Left lung (tissue), 10 donors: Measurements from ENCODE around the gene GGT5. TPM values are rescaled to one million over a fixed set of nuclear protein-coding genes. Genes with fewer than 3 reads are reported as not detected.
"Not testable (repeated sequence)": the region's sequence is repeated elsewhere in the genome, so short reads cannot be mapped to it uniquely, and the experiment has no call there.

Source experiments
- ATAC-seq: fragments of 200-7000 bp; cut with Tn5 transposase; one replicate; pipeline ENCODE4 v1.9.1; 2020; ENCODE audit warnings: moderate library complexity
- DNase-seq, 4 donors: peaks; one replicate each; pipeline ENCODE4 v3.0.0-alpha.2; 2013 to 2020
- H3K27ac ChIP-seq, 2 donors: fragments of 200-600 bp; sonication (generic) in 1 of 2; one replicate each; pipeline versions ENCODE4 v1.5.0 to v1.8.0; 2020 to 2021
- H3K27me3 ChIP-seq, 2 donors: fragments of 200-600 bp; sonication (generic) in 1 of 2; one replicate each; pipeline versions ENCODE4 v1.5.0 to v1.8.0; 2020 to 2021
- H3K36me3 ChIP-seq, 2 donors: fragments of 200-600 bp; sonication (generic) in 1 of 2; one replicate each; pipeline versions ENCODE4 v1.5.0 to v1.8.0; 2020 to 2021
- H3K4me1 ChIP-seq, 2 donors: fragments of 200-600 bp; one replicate each; pipeline ENCODE4 v1.8.0; 2021
- H3K4me3 ChIP-seq, 2 donors: fragments of 200-600 bp; sonication (generic) in 1 of 2; one replicate each; pipeline versions ENCODE4 v1.5.0 to v1.8.0; 2020 to 2021; ENCODE audit warnings: mild to moderate bottlenecking in 1 of 2
- H3K9me3 ChIP-seq, 2 donors: fragments of 200-600 bp; sonication (generic) in 1 of 2; one replicate each; pipeline versions ENCODE4 v1.5.0 to v1.8.0; 2020 to 2021
- CTCF ChIP-seq, 2 donors: fragments of 200-600 bp; sonication (generic) in 1 of 2; IDR thresholded peaks; one replicate each; pipeline versions ENCODE4 v1.5.0 to v1.8.0; 2021; ENCODE audit warnings: antibody characterized with exemption in 2 of 2
- intact Hi-C, 2 donors: fragments of 100-400 bp; cut with DNase I; formaldehyde crosslinking; loops; one replicate each; pipeline versions ENCODE4 v1.11.2 to v1.14.2; 2022
- polyA plus RNA-seq, 6 donors: library from polyadenylated mRNA; unstranded; fragments of 120-200 nt; gene quantifications; one replicate each; pipeline ENCODE4 v1.2.1, GENCODE V29; 2013; ENCODE audit not compliant: insufficient read length in 6 of 6
- total RNA-seq, 2 donors: library from RNA; stranded (reverse); fragmentation: NEBNext Ultra II Directional; extraction: Animal tissue kit (Norgen Biotek cat#: 25700); gene quantifications; one replicate each; pipeline ENCODE4 v1.2.1, GENCODE V29; 2021
- donor health status: DM: no; HTN: yes; CAD: no.
- donor health status: DM: no; HTN: no; CAD: no.

The GGT5 gene
- total and polyA plus RNA-seq, 8 donors, result 10.6 to 25.6 (median 13.5) TPM

- H3K27me3 ChIP-seq, result no peaks in the 10 kb centered on the region
- no peaks in the 10 kb centered on the region for H3K9me3 ChIP-seq
- no peaks in the 10 kb centered on the region for H3K36me3 ChIP-seq
- intact Hi-C loops, result loop anchor here in 1 of 2 donors (5.0 kb wide), 1 partner anchor 60 kb away; no protein-coding TSS in a partner anchor
- peak; percentile 12 for ATAC-seq
- H3K27ac ChIP-seq, result peak overlapping the region; percentile 78 to 79
- no peak for TF ChIP-seq CTCF (IDR thresholded peaks at IDR 0.05)
- H3K4me1 ChIP-seq, result peaks cover 46% of the 10 kb centered on the region in 2 donors
- no peak overlapping the region for H3K4me3 ChIP-seq
- DNase-seq, result no peak
These were observed 2.2 kb upstream of the GGT5 start for GRCh38 chr22:24247011-24247507.

- not testable (repeated sequence) for H3K27me3 ChIP-seq, H3K36me3 ChIP-seq, H3K9me3 ChIP-seq, H3K4me3 ChIP-seq
- peak; percentile 49 for ATAC-seq
- Histone ChIP-seq H3K4me1 (peaks cover 46 to 52% of the 10 kb centered on the region in 2 donors), H3K27ac (peak overlapping the region; percentile 78 to 79)
- peak in 3 of 4 donors; percentile 50 to 79 (median 57) for DNase-seq
- intact Hi-C loops, result loop anchor here in 1 of 2 donors (5.0 kb wide), 1 partner anchor 59 kb away; no protein-coding TSS in a partner anchor
These were observed 991 bp upstream of the GGT5 start for GRCh38 chr22:24245584-24246561.

DNA sequence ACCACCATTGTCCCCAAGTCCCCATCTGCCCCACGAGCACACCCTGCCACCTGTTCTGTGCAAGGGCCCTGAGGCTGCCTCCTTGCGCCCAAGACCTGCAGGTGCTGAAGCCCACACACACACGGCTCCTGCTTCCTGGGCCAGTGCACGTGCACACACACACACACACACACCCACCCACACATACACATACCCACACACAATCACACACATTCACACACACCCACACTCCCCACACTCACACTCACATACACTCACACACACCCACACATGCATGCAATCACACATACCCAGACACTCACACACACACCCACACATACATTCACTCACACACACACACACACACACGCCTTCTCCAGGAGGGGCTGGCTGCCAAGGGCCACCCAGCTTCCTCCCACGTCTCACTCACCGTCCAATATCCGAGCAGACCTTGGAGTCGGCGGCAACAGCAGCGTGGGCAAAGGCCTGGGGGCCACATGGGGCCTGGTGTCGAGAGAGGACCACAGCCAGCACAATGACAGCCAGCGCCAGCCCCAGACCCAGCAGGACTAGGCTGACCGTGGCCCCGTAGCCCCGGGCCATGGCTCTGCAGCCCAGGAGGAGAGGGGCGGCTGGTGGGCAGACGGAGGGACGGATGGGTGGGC lies 616 bp downstream of the GGT5 start:
- DNase-seq (peak in 2 of 4 donors; percentile 42 to 48), ATAC-seq (peak; percentile 43)
- intact Hi-C loops, result no loop called here
- H3K27ac ChIP-seq, result peak overlapping the region in 1 of 2 donors; percentile 61
- H3K27me3 ChIP-seq, result no peaks in the 10 kb centered on the region
- H3K4me3 ChIP-seq, result peak overlapping the region in 1 of 2 donors; percentile 23
- TF ChIP-seq CTCF (IDR thresholded peaks at IDR 0.05), result no peak
- H3K9me3 ChIP-seq, result no peaks in the 10 kb centered on the region
- no peaks in the 10 kb centered on the region for H3K36me3 ChIP-seq
- peaks cover 46 to 53% of the 10 kb centered on the region in 2 donors for H3K4me1 ChIP-seq

- H3K27me3 ChIP-seq, H3K9me3 ChIP-seq, intact Hi-C loops, H3K36me3 ChIP-seq, H3K4me3 ChIP-seq, ATAC-seq: not testable (repeated sequence)
- H3K4me1 ChIP-seq, result peaks cover 46 to 53% of the 10 kb centered on the region in 2 donors
- peak overlapping the region in 1 of 2 donors; percentile 51 for H3K27ac ChIP-seq
- DNase-seq, result peak in 1 of 4 donors; percentile 75
These were observed 1.5 kb downstream of the GGT5 start for GRCh38 chr22:24243417-24243816.

DNA sequence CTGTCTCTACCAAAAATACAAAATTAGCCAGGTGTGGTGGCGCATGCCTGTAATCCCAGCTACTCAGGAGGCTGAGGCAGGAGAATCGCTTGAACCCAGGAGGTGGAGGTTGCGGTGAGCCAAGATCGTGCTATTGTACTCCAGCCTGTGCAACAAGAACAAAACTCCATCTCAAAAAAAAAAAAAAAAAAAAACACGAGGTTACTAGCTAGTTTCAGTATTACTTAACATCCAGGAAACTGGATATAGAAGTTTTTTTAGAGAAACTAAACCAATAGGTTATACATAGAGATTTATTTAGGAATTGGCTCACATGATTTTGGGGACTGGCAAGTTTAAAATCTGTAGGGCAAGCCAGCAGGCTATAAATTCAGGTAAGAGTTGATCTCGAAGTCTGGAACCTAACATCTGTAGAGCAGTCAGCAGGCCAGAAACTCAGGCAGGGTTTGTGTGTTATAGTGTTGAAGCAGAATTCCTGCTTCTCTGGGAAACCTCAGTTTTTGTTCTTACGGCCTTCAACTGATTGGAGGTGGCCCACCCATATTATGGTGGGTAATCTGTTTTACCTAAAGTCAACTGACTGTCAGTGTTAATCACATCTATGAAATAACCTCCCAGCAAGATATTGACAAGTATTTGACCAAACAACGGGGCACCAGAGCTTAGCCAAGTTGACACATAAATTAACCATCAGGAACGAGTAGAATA lies 3.7 kb downstream of the GGT5 start:
- intact Hi-C loops, H3K27me3 ChIP-seq, ATAC-seq, H3K9me3 ChIP-seq, H3K4me3 ChIP-seq, H3K36me3 ChIP-seq, DNase-seq, H3K27ac ChIP-seq: not testable (repeated sequence)
- H3K4me1 ChIP-seq, result peaks cover 29 to 38% of the 10 kb centered on the region in 2 donors

GRCh38 chr22:24240381-24240780 lies 4.5 kb downstream of the GGT5 start:
- Histone ChIP-seq H3K4me3 (no peak overlapping the region), H3K27me3 (no peaks in the 10 kb centered on the region), H3K9me3 (no peaks in the 10 kb centered on the region), H3K4me1 (peaks cover 21 to 32% of the 10 kb centered on the region in 2 donors), H3K27ac (no peak overlapping the region), H3K36me3 (no peaks in the 10 kb centered on the region)
- intact Hi-C loops, result no loop called here
- DNase-seq (no peak), ATAC-seq (no peak)
- TF ChIP-seq CTCF (IDR thresholded peaks at IDR 0.05), result no peak

- ATAC-seq, intact Hi-C loops, H3K9me3 ChIP-seq, H3K4me3 ChIP-seq, H3K36me3 ChIP-seq, DNase-seq, H3K27me3 ChIP-seq, H3K27ac ChIP-seq: not testable (repeated sequence)
- H3K4me1 ChIP-seq, result peaks cover 10 to 19% of the 10 kb centered on the region in 2 donors
These were observed 6.7 kb downstream of the GGT5 start for GRCh38 chr22:24238101-24238694.
